Loucy (cell line): ENCODE data around the gene CNOT3.

Source experiments
- CTCF ChIP-seq: fragments of 200-600 bp; sonication (generic); conservative IDR thresholded peaks from 2 replicates; pipeline ENCODE4 v1.5.1; 2014; ENCODE audit warnings: mild to moderate bottlenecking, antibody characterized with exemption, low read length
- EZH2phosphoT487 ChIP-seq: fragments of 200-600 bp; IDR thresholded peaks from 2 replicates; pipeline ENCODE4 v1.6.1; 2018; ENCODE audit warnings: antibody characterized with exemption, mild to moderate bottlenecking, moderate library complexity, borderline replicate concordance

- no peak for TF ChIP-seq CTCF
- no peak for TF ChIP-seq EZH2phosphoT487
Measured at GRCh38 chr19:54179262-54179852, 41.8 kb downstream of the CNOT3 start.
